G401 (cell line): ENCODE measurements around the gene ECHS1. TPM values are rescaled to one million over a fixed set of nuclear protein-coding genes. Genes with fewer than 3 reads are reported as not detected.
A peak's percentile ranks its signal among the peaks of the same experiment; 100 is the strongest.
"Not testable (repeated sequence)": the region's sequence is repeated elsewhere in the genome, so short reads cannot be mapped to it uniquely, and the experiment has no call there.

Experiments
- DNase-seq: peaks from one replicate; pipeline ENCODE4 v3.0.0-alpha.2; 2015; ENCODE audit warnings: low spot score
- in situ Hi-C: cut with HindIII; loops from 2 replicates; pipeline ENCODE4 v1.10.0; 2016; ENCODE audit warnings: low sequenced_read_pairs, mixed read lengths
- total RNA-seq: library from RNA; depleted of rRNA; stranded (reverse); fragments of >200 nt; shearing (Covaris generic); gene quantifications from 2 replicates; pipeline ENCODE4 v1.2.3, GENCODE V29; 2014; rRNA removed

Gene ECHS1
- 105 and 118 TPM in 2 replicates for total RNA-seq

DNA sequence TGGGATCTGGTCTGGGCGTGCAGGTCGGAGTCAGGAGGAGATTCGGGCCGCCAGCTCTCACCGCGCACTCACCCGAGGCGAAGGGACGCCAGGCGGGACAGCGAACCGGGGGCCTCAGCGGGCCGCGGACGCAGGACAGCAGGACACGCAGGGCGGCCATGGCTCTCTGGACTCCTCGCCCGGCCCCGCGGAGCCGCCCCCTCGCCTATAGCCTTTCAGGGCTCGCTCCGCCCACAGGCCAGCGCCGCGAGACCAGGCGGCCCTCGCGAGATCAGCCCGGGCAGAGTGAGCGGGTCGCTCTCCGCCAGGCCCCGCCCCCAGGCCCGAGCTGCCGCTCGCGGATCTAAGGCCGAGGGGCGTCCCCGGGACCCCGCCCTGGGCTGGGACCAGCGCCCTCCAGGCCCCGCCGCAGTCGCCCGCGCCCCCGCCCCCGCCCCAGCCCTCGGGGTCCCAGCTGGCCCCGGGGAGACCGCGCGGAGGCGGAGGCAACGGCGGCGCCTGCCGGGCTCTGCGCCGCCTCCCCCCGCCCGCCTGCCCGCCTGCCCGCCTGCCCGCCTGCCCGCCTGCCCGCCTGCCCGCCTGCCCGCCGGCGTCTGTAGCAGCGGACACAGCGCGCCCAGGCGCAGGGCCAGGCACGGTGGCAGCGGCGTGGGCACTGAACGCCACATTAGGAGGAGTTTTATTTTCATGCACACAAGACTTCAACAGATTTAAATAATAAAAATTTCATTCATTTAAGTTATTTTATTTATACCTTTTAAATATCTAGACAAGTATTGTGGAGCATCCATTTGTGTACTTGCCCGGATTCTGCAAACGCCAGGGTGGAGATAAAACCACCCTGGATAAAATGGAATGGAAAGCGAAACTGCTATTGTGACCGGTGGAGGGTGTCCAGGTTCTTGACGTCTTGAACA lies at the start of gene ECHS1:
Gene ECHS1, minus strand, starts transcription at position 181 of the 917 bp plus-strand sequence. Its CDS starts 21 bp downstream, at position 160.
- peak; percentile 92 for DNase-seq
- in situ Hi-C loops: no loop called here

DNA sequence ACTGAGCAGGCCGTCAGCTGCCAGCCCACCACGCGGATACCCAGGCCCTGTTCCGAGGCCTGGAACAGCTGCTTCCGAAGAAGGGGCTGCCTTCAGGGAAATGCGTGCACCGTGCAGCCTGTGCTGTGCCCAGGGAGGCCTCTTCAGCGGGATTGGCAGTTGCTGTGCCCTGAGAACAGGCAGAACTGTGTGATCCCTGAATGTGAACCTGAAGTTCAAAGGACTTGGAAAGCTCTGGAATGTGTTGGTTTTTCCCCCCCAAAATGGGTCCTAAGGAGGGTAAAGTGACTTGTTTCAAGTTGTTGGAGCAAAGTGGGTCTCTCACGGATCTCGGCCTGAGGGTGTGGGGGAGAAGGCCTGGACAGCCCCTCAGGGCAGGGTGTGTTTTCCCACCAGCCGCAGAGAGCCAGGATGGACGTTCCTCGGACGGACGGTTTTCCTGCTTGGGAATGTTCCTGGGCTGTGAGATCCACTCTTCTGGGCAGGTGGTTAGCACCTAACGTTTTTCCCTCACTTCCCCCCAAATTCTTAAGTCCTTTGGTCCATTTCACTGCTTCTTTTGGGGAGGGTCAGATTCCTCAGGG lies 49.2 kb upstream of the ECHS1 start:
- in situ Hi-C loops: no loop called here
- no peak for DNase-seq

DNA sequence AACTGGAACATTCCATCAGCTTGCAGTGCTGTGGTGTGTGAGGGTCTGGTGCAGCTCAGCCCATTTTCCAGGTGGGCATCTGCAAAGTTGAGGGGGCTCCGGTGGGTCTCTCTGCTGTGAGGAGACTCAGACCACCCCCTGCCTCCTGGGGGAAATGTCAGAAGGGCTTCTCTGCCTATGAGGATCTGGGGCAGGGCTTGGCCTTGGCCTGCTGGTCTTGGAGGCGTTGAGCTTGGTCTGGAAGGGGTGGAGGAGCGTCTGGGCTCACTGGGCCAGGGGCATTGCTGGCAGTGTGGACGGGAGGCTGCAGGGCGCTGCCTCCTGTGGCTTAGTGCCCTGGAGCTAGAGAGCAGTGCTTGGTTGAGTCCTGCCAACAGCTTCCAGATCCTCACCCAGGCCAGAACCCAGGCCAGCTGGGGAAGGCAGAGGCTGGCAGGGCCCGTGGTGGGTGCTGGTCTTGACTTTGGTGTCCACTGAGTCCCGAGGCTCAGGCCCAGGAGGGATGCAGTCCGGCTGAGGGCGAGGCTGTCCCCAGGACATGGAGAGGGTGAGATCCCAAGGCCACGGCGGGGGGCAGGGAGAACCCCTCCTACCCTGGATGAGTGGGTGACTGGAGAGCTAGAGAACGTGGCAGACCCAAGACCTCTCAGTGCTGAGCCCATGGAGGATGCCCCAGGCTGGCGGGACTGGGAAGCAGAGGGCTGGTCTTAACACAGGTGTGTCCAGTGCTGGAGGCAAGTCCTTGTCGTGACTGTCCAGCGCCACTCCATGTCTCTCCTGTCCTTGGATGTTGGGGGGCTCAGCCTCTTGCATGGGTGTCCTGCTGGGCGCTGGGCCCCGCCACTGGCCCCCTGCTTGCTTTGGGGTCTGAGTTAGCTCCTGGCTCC lies 48.4 kb upstream of the ECHS1 start:
- DNase-seq: no peak

DNA sequence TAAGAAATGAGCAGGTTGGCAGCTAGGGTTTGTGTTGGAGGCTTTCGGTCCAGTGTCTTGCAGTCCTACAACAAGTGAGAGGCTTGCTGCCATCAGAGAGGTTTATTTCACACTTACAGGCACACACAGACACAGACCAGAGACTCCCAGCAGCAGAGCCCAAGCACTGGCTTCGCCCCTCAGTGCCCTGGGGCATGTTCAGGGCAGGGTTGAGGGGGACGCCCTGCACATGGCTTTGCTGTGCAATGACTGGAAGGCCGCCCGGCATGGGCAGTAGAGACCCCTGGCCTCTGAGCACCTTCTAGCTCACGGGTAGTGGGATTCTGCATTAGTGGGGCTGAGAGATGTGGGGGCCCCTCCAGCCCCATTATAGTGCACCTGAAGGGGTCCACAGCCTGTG lies 47.4 kb upstream of the ECHS1 start:
- DNase-seq: no peak
- in situ Hi-C loops: no loop called here

More for the DNA sequence above, 48.4 kb upstream of the ECHS1 start:
- in situ Hi-C loops: no loop called here

DNA sequence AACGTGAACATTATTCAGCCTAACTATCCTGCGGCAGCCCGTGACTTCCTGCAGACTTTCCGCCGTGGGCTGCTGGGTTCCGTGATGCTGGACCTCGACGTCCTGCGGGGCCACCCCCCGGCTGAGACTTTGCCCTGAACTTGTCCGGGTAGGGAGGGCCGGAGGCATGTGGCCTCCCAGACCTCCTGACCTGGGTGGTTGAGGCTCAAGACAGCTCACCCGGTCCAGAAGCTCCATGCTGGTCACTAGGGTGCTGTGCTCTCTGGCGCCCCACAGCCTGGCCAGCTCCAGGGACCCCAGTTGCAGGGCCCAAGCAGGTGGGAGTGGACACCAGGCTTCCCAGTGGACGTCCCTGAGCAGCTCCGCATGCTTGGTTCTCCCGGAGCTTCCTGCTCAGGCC lies 46.9 kb upstream of the ECHS1 start:
- DNase-seq: no peak
- in situ Hi-C loops: no loop called here

DNA sequence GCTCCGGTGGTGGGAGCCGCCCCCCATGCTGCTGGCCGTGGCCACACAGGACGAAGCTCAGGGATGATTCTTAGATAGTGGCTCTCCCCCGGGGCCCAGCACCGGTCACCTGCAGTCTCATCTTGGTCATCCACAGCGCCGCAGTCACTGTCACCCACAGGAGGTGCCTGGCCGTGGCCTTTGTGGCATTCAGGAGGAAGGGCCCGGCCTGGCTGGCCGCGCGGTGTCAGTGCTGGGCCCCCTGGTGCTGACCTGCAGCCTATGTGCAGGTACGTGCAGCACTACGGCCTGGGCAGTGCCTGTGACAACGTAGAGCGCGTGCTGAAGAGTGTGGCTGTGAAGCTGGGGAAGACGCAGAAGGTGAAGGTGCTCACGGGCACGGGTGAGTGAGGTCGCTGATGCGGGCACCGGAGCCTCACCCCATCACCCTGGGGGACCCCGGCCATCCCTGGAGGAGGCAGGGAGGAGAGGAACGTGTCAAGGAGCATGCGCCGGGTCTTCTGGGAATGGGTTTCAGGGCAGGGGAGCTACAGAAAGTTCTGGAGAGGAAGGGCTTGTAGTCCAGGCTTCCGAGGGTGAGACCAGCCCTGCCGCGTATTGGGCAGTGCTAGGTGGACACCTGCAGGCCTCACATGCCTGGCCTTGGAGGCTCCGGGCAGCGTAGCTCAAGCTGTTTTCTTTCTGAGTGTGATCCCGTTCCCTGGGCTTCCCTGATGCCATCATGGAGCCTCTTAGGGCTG lies 46.2 kb upstream of the ECHS1 start:
- in situ Hi-C loops: no loop called here
- no peak for DNase-seq

DNA sequence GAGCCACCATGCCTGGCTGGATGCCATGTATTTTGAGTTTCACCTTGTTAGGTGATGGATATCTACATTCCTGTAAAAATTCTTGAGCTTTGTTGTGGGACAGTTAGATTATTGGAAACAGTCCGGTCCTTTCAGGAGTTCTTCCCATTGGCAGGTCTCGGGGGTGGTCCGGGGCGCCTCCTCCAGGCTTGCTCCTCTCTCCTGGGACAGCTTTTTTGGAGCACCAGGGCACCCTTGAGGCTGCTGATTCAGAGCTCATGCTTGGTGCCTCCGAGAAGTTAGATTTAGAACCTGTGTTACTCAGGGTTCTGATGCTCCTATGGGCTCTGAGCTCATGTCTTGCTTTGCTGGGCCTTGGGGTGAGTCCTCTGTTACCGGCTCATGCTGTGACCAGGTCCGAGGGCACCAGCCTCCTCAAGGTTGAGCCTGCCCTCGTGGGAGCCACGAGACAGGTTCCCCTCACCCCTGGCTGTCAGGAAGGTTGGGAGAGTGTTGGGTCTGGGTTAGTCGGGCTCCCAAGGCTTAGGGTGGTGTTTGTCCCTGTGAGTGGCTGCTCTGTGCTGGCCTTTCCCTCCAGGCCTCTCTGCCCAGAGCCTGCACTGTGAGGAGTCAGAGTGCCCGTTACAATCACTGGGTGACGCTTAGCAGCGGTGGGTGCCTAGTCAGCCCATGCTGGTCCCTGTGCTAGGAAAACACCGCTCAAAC lies 45.3 kb upstream of the ECHS1 start:
- no peak for DNase-seq

DNA sequence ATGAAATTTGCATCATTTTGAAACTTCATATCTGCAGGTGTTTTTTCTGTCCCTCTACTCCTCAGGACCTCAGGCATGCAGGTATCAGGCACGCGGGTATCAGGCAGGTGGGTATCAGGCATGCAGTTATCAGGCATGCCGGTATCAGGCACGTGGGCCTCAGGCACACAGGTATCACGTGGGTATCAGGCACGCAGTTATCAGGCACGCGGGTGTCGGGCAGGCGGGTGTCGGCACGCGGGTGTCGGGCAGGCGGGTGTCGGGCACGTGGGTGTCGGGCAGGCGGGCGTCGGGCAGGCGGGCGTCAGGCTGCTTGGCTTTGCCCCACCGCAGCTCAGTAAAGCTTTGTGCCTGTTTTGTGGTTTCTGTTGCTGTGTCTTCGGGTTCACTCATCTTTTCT lies 42.6 kb upstream of the ECHS1 start:
- in situ Hi-C loops: no loop called here
- no peak for DNase-seq

More for the DNA sequence above, 45.3 kb upstream of the ECHS1 start:
- in situ Hi-C loops: no loop called here

DNA sequence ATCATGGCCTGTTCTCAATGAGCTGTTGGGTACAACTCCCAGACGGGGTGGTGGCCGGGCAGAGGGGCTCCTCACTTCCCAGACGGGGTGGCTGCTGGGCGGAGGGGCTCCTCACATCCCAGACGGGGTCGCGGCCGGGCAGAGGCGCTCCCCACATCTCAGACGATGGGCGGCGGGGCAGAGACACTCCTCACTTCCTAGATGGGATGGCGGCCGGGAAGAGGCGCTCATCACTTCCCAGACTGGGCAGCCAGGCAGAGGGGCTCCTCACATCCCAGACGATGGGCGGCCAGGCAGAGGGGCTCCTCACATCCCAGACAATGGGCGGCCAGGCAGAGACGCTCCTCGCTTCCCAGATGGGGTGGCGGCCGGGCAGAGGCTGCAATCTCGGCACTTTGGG lies 41.2 kb upstream of the ECHS1 start:
- in situ Hi-C loops, DNase-seq: not testable (repeated sequence)

DNA sequence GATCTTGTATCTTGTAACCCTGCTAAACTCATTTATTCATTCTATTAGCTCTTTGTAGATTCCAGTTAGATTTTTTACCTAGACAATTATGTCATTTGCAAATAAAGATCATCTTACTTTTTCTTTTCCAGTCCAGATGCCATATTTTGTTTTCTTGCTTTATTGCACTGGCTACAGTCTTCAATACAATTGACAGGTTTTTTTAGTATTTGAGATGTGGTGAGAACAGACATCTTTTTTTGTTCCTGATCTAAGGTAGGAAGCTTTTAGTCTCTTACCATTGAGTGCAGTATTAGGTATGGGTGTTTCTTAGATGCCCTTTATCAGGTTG lies 39.2 kb upstream of the ECHS1 start:
- no peak for DNase-seq
- in situ Hi-C loops: no loop called here

DNA sequence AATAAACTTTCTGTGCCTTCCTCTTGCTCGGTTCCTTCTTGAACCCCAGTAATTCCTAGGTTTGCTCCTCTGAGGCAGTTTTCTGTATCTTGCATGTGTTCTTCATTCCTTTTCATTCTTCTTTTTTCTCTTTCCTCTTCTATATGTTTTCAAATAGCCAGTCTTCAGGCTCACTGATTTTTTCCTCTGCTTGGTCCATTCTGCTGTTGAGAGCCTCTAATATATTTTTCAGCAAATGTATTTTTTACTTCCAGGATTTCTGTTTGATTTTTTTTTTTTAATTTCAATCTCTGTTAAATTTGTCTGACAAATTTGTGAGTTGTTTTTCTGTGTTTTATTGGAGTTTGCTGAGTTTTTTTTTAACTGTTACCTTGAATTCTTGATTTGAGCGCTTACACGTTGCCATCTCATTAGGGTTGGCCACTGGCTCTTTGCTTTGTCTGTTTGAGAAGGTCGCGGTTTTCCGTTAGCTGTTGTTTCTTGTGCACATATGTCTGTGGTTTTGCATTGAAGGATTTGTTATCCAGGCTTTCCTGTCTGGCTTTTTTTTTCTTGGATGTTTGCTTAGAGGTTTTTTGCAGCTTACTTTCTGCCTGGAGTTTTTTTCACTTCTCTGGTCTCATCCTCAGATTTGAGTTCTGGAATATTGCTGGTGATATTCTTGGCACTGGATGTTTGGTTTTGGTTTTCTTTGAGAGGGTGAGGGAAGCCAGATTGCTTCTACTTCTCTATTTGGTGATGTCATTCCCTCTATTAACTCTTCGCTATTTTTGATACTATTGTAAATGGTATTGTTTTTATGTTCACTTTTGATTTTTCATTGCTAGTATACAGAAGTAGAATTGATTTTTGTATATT lies 38.6 kb upstream of the ECHS1 start:
- DNase-seq: no peak
- in situ Hi-C loops: no loop called here

DNA sequence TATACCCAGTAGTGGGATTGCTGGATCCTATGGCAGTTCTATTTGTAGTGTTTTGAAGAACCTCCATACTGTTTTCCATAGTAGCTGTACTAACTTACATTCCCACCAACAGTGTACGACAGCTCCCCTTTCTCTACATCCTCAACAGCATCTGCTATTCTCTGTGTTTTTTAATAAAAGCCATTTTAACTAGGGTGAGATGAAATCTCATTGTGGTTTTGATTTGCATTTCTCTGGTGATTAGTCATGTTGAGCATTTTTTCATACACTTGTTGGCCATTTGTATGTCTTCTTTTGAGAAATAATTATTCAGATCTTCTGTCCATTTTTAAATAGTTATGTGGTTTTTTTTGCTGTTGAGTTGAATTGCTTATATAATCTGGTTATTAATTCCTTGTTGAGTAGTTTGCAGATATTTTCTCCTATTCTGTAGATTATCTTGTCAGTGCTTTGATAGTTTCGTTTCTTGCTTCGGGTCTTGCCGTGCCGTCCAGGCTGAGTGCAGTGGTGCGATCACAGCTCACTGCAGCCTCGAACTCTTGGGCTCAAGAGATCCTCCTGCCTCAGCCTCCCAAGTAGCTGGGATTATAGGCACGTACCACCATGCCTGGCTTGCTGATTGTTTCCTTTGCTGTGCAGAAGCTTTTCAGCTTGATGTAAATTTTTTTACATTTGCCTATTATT lies 32.8 kb upstream of the ECHS1 start:
- no peak for DNase-seq
- in situ Hi-C loops: no loop called here

DNA sequence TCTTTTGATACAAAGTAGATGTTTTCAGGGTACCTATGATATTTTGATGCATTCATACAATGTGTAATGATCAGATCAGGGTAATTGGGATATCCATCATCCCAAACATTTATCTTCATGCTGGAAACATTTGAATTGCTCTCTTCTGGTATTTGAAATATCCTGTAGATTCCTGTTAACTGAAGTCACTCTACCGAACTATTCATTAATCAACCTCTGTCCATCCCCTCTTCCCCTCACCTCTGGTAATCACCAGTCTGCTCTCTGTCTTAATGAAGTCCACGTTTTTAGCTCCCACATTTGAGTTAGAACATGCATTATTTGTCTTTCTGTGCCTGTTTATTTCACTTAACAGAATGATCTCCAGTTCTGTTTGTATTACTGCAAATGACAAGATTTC lies 32.1 kb upstream of the ECHS1 start:
- in situ Hi-C loops: no loop called here
- no peak for DNase-seq

DNA sequence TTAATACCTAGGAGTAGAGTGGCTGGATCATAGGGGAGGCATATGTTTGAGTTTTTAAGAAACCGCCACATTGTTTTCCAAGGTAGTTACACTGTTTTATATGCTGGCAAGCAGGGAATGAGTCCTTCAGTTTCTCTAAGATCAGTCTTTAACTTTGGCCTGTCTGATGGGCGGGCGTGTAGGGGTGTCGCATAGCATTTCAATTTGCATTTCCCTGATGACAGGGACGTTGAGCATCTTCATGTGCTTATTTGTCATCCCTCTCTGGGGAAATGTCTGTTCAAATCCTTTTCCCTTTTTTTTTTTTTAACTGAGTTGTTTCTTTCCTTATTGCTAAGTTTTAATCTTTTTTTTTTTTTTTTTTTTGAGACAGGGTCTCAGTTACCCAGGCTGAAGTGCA lies 30.6 kb upstream of the ECHS1 start:
- no peak for DNase-seq
- in situ Hi-C loops: no loop called here

DNA sequence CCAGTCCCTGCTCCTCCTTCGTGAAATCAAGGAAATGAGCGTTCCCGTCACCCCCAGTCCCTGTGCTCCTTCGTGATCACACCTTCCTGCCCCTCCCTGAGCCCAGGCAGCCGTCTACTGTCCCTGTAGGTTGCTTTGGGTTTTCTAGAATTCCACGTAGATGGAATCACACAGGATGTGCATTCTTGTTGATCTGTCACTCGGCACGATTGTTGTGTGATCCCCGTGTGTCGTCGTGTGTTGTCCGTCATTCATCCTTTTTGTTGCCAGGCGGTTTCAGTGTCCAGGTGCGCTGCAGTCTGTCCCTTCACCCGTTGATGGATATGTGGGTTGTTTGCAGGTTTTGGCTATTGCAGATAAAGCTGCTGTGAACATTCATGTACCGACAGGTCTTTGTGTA lies 30.2 kb upstream of the ECHS1 start:
- no peak for DNase-seq

DNA sequence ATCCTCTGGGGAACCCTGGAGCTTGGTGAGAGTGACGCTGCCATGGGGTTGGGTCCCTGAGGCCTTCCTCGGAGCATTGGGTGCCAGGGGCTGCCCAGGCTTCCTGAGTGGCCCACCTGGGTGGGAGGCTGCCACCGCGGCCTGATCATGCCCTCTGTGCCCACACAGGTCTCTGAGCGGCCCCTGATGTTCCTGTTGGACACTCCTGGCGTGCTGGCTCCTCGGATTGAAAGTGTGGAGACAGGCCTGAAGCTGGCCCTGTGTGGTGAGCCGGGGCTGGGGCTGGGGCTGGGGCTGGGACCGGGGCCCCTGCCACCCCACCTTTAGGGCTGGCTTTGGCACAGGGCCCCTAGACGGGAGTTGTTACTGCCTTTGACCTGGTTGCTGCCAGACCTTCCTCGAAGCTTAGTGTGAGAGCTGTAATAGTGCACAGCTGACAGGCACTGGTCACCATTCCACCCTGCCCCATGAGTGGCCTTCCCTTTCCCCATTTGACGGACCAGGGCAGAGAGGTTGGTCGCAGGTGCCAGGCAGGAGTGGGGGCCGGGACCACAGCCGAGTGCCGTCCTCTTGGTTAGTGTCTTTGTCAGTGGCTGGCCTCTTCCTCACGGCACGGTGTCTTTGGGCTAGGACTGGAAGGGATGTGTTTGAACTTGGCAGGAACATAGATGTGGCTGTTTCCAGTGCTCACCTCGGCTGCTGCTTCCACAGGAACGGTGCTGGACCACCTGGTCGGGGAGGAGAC lies 29.0 kb upstream of the ECHS1 start:
- in situ Hi-C loops: no loop called here
- DNase-seq: no peak

More for the DNA sequence above, 30.2 kb upstream of the ECHS1 start:
- in situ Hi-C loops: no loop called here

DNA sequence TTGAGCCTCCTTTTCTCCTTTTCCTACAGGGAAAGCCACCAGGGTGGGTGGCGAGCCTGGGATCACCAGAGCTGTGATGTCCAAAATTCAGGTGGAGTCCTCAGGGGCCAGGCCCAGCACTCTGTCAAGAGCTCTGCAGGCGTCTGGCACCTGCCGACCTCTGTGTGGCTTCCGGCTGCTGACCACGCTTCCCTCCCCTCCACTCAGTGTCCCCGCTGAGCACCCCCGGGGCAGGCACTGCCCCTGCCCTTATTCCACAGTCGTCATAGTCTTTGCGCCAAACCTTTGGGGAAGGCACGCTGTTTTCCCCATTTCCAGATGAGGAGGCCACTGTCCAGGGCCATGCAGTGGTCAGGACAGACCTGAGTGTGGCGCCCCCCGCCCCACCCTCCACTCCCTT lies 28.3 kb upstream of the ECHS1 start:
- in situ Hi-C loops: no loop called here
- no peak for DNase-seq
